ENCODE data around the gene FSTL4.

- no peak for TF ChIP-seq CTCF (IDR thresholded peaks at IDR 0.05; ENCODE audit: poor library complexity)
- no peak for TF ChIP-seq EZH2 (IDR thresholded peaks at IDR 0.05; ENCODE audit: borderline replicate concordance)
- TF ChIP-seq EZH2phosphoT487 (IDR thresholded peaks at IDR 0.05; ENCODE audit: low read depth, severe bottlenecking, unreplicated experiment), result no peak
These were observed 318.4 kb downstream of the FSTL4 start for GRCh38 chr5:133293960-133294359.
